ENCODE data around the gene UBAP1L.
"Not testable (repeated sequence)": the region's sequence is repeated elsewhere in the genome, so short reads cannot be mapped to it uniquely, and the experiment has no call there.

UBAP1L gene

GRCh38 chr15:65048241-65048640, 66.8 kb downstream of the UBAP1L start:
- ChIA-PET POLR2A (interaction anchor here (0.8 kb wide), 1 partner anchor 257 kb away, joined by 5 read pairs; no protein-coding TSS in a partner anchor), CTCF (interaction anchor here (0.7 to 9.0 kb wide), 5 partner anchors 9 to 53 kb away, joined by 3 to 72 read pairs (median 4); partner anchors contain the start of gene RASL12)
- DNase-seq (ENCODE audit: extremely low spot score), result no peak
- TF ChIP-seq, protein P1, sequence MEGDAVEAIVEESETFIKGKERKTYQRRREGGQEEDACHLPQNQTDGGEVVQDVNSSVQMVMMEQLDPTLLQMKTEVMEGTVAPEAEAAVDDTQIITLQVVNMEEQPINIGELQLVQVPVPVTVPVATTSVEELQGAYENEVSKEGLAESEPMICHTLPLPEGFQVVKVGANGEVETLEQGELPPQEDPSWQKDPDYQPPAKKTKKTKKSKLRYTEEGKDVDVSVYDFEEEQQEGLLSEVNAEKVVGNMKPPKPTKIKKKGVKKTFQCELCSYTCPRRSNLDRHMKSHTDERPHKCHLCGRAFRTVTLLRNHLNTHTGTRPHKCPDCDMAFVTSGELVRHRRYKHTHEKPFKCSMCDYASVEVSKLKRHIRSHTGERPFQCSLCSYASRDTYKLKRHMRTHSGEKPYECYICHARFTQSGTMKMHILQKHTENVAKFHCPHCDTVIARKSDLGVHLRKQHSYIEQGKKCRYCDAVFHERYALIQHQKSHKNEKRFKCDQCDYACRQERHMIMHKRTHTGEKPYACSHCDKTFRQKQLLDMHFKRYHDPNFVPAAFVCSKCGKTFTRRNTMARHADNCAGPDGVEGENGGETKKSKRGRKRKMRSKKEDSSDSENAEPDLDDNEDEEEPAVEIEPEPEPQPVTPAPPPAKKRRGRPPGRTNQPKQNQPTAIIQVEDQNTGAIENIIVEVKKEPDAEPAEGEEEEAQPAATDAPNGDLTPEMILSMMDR (IDR thresholded peaks at IDR 0.05; ENCODE audit: control extremely low read depth, extremely low read depth, low read depth, missing control alignments), result no peak

- ChIA-PET CTCF (interaction anchor here (1.4 to 4.0 kb wide), 3 partner anchors 9 to 14 kb away, joined by 3 to 23 read pairs (median 22); no protein-coding TSS in a partner anchor), POLR2A (no interaction called here)
- TF ChIP-seq, protein P1 (IDR thresholded peaks at IDR 0.05; ENCODE audit: control extremely low read depth, extremely low read depth, low read depth, missing control alignments), result no peak
- DNase-seq (ENCODE audit: extremely low spot score), result no peak
Observed at GRCh38 chr15:65044724-65045481, 70.1 kb downstream of the UBAP1L start, which contains the start of gene SLC51B. Gene SLC51B, plus strand, starts transcription at chr15:65045387. Its CDS starts 4,618 bp downstream, at chr15:65050005.

DNA sequence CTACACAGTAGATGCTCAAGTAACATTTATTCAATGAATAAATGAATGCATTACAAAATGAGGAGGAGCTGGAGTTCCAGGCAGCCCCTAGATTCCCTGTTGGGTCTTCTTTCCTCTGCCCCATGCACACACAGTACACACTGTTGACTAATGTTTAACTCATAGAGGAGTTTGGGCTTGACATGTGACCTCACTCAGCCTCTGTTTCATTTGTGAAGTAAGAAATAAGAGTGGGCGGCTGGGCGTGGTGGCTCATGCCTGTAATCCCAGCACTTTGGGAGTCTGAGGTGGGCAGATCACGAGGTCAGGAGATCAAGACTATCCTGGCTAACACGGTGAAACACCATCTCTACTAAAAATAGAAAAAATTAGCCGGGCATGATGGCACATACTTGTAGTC, 70.8 kb downstream of the UBAP1L start:
- CTCF ChIA-PET, result interaction anchor here (0.9 to 4.0 kb wide), 6 partner anchors 10 to 341 kb away, joined by 3 to 23 read pairs (median 8); no protein-coding TSS in a partner anchor
- POLR2A ChIA-PET; DNase-seq (ENCODE audit: extremely low spot score): not testable (repeated sequence)

GRCh38 chr15:65042776-65043327, 72.1 kb downstream of the UBAP1L start:
- POLR2A ChIA-PET, result no interaction called here
- no peak for DNase-seq (ENCODE audit: extremely low spot score)
- TF ChIP-seq, protein P1 (IDR thresholded peaks at IDR 0.05; ENCODE audit: control extremely low read depth, extremely low read depth, low read depth, missing control alignments), result no peak
- CTCF ChIA-PET, result interaction anchor here (0.8 to 4.0 kb wide), 11 partner anchors 9 to 342 kb away, joined by 3 to 23 read pairs (median 5); no protein-coding TSS in a partner anchor
